ENCODE data around the gene FBXL19.

The FBXL19 gene

DNA sequence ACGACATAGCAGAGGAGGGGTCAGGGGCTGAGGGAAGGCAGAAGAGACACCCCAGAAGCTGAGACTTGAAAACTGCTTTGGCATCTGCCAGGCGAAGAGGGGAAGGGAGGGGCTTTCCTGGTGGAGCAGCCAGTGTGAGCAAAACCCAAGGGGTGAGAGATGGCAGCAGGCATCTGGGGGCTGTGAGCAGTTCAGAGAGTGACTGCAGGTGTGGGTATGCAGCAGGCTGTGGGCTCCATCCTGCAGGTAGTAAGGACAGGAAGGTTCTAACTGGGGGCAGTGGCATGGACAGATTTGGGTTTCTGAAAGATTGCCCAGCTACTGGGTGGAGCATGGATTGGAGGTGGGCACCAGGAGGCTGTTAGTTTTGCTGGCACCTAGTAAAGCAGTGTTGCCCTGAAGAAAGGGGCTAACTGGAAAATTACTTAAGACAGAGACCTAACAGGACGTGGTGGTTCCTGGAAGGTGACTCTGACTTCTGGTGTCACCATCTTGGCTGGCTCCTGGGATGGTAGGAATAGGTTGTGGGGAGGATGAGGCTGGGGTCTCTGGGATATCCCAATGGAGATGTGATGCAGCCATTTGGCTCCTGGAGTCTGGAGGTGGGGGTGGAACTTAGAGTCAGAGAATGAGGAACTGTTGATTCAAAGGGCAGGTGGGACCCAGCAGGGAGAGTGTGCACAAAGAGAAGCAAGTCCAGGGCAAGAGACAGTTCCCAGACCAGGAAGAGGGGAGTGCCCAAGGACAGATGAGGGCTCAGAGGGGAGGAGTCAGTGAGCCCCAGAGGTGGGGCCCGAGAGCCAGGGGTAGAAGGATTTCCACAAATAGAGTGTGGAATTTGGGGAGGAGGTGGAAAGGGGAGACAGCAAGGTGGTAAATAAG is 40.7 kb upstream of the FBXL19 start:
- peak overlapping the region; percentile 43 for H3K27ac ChIP-seq

DNA sequence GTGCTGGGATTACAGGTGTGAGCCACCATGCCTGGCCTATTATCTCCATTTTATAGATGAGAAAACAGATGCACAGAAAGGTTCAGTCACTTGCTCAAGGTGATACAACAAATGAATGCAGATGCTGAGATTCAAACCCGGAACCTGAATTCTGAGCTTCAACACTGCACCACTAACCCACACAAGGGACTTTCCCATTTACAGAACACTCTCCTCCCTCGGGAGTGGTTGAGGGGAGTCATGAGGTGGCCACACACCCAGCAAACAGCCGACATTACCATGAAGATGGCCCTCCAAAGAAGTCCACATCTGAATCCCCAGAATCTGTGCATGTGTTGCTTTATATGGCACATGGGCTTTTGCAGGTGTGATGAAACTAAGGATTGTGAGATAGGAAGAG is 38.6 kb upstream of the FBXL19 start:
- ChIA-PET POLR2A (ENCODE audit: low non-redundant PET) (no interaction called here), CTCF (no interaction called here)
- TF ChIP-seq, protein P1, sequence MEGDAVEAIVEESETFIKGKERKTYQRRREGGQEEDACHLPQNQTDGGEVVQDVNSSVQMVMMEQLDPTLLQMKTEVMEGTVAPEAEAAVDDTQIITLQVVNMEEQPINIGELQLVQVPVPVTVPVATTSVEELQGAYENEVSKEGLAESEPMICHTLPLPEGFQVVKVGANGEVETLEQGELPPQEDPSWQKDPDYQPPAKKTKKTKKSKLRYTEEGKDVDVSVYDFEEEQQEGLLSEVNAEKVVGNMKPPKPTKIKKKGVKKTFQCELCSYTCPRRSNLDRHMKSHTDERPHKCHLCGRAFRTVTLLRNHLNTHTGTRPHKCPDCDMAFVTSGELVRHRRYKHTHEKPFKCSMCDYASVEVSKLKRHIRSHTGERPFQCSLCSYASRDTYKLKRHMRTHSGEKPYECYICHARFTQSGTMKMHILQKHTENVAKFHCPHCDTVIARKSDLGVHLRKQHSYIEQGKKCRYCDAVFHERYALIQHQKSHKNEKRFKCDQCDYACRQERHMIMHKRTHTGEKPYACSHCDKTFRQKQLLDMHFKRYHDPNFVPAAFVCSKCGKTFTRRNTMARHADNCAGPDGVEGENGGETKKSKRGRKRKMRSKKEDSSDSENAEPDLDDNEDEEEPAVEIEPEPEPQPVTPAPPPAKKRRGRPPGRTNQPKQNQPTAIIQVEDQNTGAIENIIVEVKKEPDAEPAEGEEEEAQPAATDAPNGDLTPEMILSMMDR (conservative IDR thresholded peaks at IDR 0.05; ENCODE audit: low read depth) = no peak
- H3K27ac ChIP-seq = no peak overlapping the region
- DNase-seq (ENCODE audit: low spot score) = no peak

More for the DNA sequence above, 40.7 kb upstream of the FBXL19 start:
- DNase-seq (ENCODE audit: low spot score) = no peak
- POLR2A ChIA-PET (ENCODE audit: low non-redundant PET) = no interaction called here
- CTCF ChIA-PET = no interaction called here
- TF ChIP-seq, protein P1 (conservative IDR thresholded peaks at IDR 0.05; ENCODE audit: low read depth) = no peak

DNA sequence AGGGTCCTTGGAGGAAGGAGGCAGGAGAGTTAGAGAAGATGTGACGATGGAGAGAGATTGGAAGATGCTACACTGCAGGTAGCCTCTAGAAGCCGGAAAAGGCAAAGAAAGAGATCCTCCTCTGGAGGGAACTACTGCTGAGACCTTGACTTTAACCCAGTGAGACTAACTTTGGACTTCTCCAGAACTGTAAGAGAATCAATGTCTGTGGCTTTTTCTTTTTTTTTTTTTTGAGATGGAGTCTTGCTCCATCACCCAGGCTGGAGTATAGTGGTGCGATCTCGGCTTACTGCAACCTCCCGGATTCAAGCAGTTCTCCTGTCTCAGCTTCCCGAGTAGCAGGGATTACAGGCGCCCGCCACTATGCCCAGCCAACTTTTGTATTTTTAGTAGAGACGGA is 38.2 kb upstream of the FBXL19 start:
- H3K27ac ChIP-seq = peak overlapping the region; percentile 49
- TF ChIP-seq, protein P1 (conservative IDR thresholded peaks at IDR 0.05; ENCODE audit: low read depth) = no peak
- ChIA-PET CTCF (no interaction called here), POLR2A (ENCODE audit: low non-redundant PET) (no interaction called here)
- DNase-seq (ENCODE audit: low spot score) = no peak

DNA sequence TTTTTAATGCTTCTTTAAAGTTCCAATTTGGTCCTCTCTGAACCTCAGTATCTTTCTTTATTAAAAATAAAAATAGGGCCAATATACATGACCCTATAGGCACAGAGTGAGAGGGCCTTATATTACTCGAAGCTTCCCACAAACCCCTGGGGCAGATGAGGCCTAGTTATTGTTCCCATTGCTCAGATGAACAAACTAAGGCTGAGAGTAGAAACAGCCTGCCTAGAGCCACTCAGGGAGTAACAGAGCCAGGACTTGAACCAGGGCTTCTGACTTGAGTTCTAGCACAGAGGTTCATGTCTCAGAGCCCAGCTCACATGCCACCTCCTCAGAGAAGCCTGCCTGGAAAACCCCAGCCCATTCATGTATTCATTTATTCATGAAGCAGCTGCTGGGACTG is 37.2 kb upstream of the FBXL19 start:
- DNase-seq (ENCODE audit: low spot score) = no peak
- peak overlapping the region; percentile 44 for H3K27ac ChIP-seq
- TF ChIP-seq, protein P1 (conservative IDR thresholded peaks at IDR 0.05; ENCODE audit: low read depth) = no peak
- ChIA-PET CTCF (interaction anchor here (0.7 to 0.9 kb wide), 2 partner anchors 42 to 46 kb away, joined by 3 to 4 read pairs; no protein-coding TSS in a partner anchor), POLR2A (ENCODE audit: low non-redundant PET) (no interaction called here)

DNA sequence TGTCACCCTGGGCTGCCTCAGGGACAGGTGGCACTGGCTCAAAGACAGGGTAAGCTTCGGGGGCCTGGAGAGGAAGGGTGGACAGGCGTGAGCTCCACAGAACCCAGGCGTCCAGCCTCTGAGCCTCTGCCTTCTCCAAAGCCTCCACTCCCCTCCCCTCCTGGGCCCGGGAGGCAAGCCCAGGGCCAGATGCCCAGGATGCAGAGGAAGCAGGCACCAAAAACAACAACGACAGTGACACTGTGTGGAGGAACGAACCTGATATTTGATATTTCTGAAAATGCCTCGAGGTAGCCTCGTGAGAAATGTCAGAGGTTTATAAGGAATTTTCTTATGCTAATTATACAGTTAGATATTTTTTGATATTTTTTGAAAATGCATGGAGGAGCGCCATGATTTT is 35.4 kb upstream of the FBXL19 start:
- DNase-seq (ENCODE audit: low spot score) = no peak
- POLR2A ChIA-PET (ENCODE audit: low non-redundant PET) = no interaction called here
- TF ChIP-seq, protein P1 (conservative IDR thresholded peaks at IDR 0.05; ENCODE audit: low read depth) = no peak
- CTCF ChIA-PET = interaction anchor here (1.0 kb wide), 1 partner anchor 54 kb away, joined by 3 read pairs; no protein-coding TSS in a partner anchor
- H3K27ac ChIP-seq = peak overlapping the region; percentile 44

DNA sequence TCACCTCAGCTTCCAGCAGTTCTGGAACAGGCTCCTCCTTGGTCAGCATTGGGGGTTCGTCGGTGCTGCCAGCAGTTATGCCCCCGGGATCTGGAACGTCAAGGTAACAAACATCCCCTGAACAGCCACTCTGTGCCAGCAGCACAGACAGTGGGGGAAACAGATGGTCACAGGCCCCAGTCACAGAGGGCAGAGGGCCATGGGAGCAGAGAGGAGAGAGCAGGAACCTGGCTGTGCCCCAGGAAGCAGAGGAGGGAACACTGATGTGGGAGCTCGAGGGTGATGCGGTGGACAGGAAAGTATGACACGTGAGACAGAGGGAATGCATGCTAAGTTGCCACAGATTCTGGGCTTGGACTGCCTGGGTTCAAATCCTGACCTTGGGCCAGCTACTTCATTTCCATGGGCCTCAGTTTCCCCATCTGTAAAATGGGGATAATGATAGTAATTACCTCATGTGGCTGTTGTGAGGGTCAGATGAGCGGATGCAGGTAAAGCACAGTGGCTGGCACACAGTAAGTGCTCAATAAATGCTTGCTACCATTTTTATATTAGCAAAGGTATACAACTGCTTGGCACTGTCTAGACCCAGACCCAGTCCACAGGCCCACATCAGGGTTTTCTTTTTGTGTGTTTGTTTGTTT is 34.4 kb upstream of the FBXL19 start:
- CTCF ChIA-PET = interaction anchor here (1.2 kb wide), 1 partner anchor 45 kb away, joined by 4 read pairs; no protein-coding TSS in a partner anchor
- POLR2A ChIA-PET (ENCODE audit: low non-redundant PET) = no interaction called here
- TF ChIP-seq, protein P1 (conservative IDR thresholded peaks at IDR 0.05; ENCODE audit: low read depth) = no peak
- peak overlapping the region; percentile 44 for H3K27ac ChIP-seq
- no peak for DNase-seq (ENCODE audit: low spot score)
